ENCODE data around the gene F12. TPM values are rescaled to one million over a fixed set of nuclear protein-coding genes. Genes with fewer than 3 reads are reported as not detected.

F12 gene
- total RNA-seq, 2 donors from 2014 or later = 0.95 to 2.9 TPM

- no peak for DNase-seq
These were observed 51.7 kb downstream of the F12 start, which contains the start of gene RGS14 for GRCh38 chr5:177357459-177358351. TSS of gene RGS14 (plus strand) at chr5:177357924. CDS start at chr5:177358025, 101 bp downstream.

GRCh38 chr5:177357146-177357458, 52.3 kb downstream of the F12 start:
- TF ChIP-seq CTCF (conservative IDR thresholded peaks at IDR 0.05) = no peak
- H3K27ac Mint-ChIP-seq = no peak overlapping the region
- no peak overlapping the region for H3K27ac ChIP-seq (ENCODE audit: low read depth, low read length)
- no peaks in the 10 kb centered on the region for H3K9me3 ChIP-seq (ENCODE audit: control insufficient read depth, low read length)
- no peaks in the 10 kb centered on the region for H3K36me3 Mint-ChIP-seq (ENCODE audit: low read depth)
- H3K27me3 Mint-ChIP-seq (ENCODE audit: insufficient read depth) = peaks cover 63% of the 10 kb centered on the region
- peaks cover 24% of the 10 kb centered on the region for H3K27me3 ChIP-seq (ENCODE audit: control insufficient read depth, insufficient read depth, low read length, poor library complexity, severe bottlenecking)
- H3K4me3 Mint-ChIP-seq = no peak overlapping the region
- H3K36me3 ChIP-seq (ENCODE audit: control insufficient read depth, insufficient read depth, low read length) = no peaks in the 10 kb centered on the region
- 94 to 96% methylated on average over 3 to 5 of the region's 5 CpGs for WGBS, 2 experiments (ENCODE audit: insufficient coverage in 1 of 2, insufficient read length in 1 of 2)
- peaks cover 1% of the 10 kb centered on the region for H3K4me1 Mint-ChIP-seq
- no peak overlapping the region for H3K4me3 ChIP-seq (ENCODE audit: low read length)
- no peaks in the 10 kb centered on the region for H3K9me3 Mint-ChIP-seq
- DNase-seq = no peak
- no peaks in the 10 kb centered on the region for H3K4me1 ChIP-seq (ENCODE audit: control insufficient read depth, insufficient read depth, low read length)
- H3K9ac ChIP-seq (ENCODE audit: extremely low read depth, low read length, poor library complexity, severe bottlenecking) = no peak overlapping the region

More at GRCh38 chr5:177357459-177358351, 51.7 kb downstream of the F12 start, which contains the start of gene RGS14:
- no peak within 1 kb of the TSS for H3K9ac ChIP-seq (ENCODE audit: extremely low read depth, low read length, poor library complexity, severe bottlenecking)
- no peaks in the 10 kb centered on the region for H3K36me3 ChIP-seq (ENCODE audit: control insufficient read depth, insufficient read depth, low read length)
- no peak within 1 kb of the TSS for H3K27ac Mint-ChIP-seq
- no peaks in the 10 kb centered on the region for H3K9me3 ChIP-seq (ENCODE audit: control insufficient read depth, low read length)
- TF ChIP-seq CTCF (conservative IDR thresholded peaks at IDR 0.05) = no peak
- H3K4me3 ChIP-seq (ENCODE audit: low read length) = no peak within 1 kb of the TSS
- peaks cover 29% of the 10 kb centered on the region for H3K27me3 ChIP-seq (ENCODE audit: control insufficient read depth, insufficient read depth, low read length, poor library complexity, severe bottlenecking)
- no peaks in the 10 kb centered on the region for H3K4me1 ChIP-seq (ENCODE audit: control insufficient read depth, insufficient read depth, low read length)
- no peak within 1 kb of the TSS for H3K4me3 Mint-ChIP-seq
- peaks cover 5% of the 10 kb centered on the region for H3K4me1 Mint-ChIP-seq
- no peak within 1 kb of the TSS for H3K27ac ChIP-seq (ENCODE audit: low read depth, low read length)
- no peaks in the 10 kb centered on the region for H3K9me3 Mint-ChIP-seq
- WGBS, 2 experiments (ENCODE audit: insufficient coverage in 1 of 2, insufficient read length in 1 of 2) = 87 to 88% methylated on average over 17 to 37 of the region's 37 CpGs
- H3K36me3 Mint-ChIP-seq (ENCODE audit: low read depth) = no peaks in the 10 kb centered on the region
- H3K27me3 Mint-ChIP-seq (ENCODE audit: insufficient read depth) = peaks cover 67% of the 10 kb centered on the region

GRCh38 chr5:177356746-177357145, 52.6 kb downstream of the F12 start:
- 84 to 90% methylated on average over 2 to 3 of the region's 3 CpGs for WGBS, 2 experiments (ENCODE audit: insufficient coverage in 1 of 2, insufficient read length in 1 of 2)
- no peak overlapping the region for H3K4me3 ChIP-seq (ENCODE audit: low read length)
- peaks cover 60% of the 10 kb centered on the region for H3K27me3 Mint-ChIP-seq (ENCODE audit: insufficient read depth)
- H3K36me3 ChIP-seq (ENCODE audit: control insufficient read depth, insufficient read depth, low read length) = no peaks in the 10 kb centered on the region
- H3K36me3 Mint-ChIP-seq (ENCODE audit: low read depth) = no peaks in the 10 kb centered on the region
- H3K27ac ChIP-seq (ENCODE audit: low read depth, low read length) = no peak overlapping the region
- no peak for DNase-seq
- H3K27me3 ChIP-seq (ENCODE audit: control insufficient read depth, insufficient read depth, low read length, poor library complexity, severe bottlenecking) = peaks cover 20% of the 10 kb centered on the region
- H3K9ac ChIP-seq (ENCODE audit: extremely low read depth, low read length, poor library complexity, severe bottlenecking) = no peak overlapping the region
- no peaks in the 10 kb centered on the region for H3K9me3 Mint-ChIP-seq
- no peak overlapping the region for H3K27ac Mint-ChIP-seq
- H3K4me1 ChIP-seq (ENCODE audit: control insufficient read depth, insufficient read depth, low read length) = no peaks in the 10 kb centered on the region
- H3K4me3 Mint-ChIP-seq = no peak overlapping the region
- no peaks in the 10 kb centered on the region for H3K4me1 Mint-ChIP-seq
- TF ChIP-seq CTCF (conservative IDR thresholded peaks at IDR 0.05) = no peak
- H3K9me3 ChIP-seq (ENCODE audit: control insufficient read depth, low read length) = no peaks in the 10 kb centered on the region
